GM19238 (cell line): ENCODE data around the gene EEPD1.
"Not testable (repeated sequence)": the region's sequence is repeated elsewhere in the genome, so short reads cannot be mapped to it uniquely, and the experiment has no call there.

Experiments
- DNase-seq: peaks from one replicate; pipeline ENCODE4 v3.0.0; 2011; ENCODE audit warnings: low spot score; ENCODE audit not compliant: insufficient read length

The EEPD1 gene

DNA sequence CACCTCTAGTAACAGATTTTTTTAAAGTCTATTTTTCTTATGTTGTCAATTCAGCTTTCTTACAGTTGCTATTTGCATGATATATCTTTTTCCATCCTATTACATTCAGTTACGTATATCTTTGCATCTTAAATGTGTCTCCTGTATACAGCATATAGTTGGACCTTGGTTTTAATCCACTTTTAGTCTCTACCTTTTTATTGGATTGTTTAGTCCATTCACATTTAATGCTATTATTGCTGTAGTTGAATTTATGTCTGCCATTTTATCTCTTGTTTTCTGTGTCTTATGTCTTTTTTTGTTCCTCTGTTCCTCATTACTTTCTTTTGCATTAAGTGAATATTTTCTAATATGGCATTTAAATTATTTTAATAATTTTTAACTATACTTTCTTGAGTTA is 100.6 kb downstream of the EEPD1 start:
- DNase-seq = no peak

DNA sequence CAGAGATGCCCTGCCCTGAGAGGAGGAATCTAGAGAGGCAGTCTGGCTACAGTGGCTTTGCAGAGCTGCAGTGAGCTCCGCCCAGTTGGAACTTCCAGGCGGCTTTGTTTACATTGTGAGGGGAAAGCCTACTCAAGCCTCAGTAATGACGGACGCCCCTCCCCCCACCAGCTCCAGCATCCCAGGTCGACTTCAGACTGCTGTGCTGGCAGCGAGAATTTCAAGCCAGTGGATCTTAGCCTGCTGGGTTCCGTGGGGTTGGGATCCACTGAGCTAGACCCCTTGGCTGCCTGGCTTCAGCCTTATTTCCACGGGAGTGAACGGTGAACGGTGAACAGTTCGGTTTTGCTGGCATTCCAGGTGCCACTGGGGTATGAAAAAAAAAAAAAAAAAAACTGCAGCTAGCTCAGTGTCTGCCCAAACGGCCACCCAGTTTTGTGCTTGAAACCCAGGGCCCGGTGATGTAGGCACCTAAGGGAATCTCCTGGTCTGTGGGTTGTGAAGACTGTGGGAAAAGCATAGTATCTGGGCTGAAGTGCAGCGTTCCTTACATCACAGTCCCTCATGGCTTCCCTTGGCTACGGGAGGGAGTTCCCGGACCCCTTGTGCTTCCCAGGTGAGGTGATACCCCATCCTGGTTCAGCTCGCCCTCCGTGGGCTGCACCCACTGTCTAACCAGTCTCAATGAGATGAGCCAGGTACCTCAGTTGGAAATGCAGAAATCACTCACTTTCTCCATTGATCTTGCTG is 105.6 kb downstream of the EEPD1 start:
- DNase-seq = not testable (repeated sequence)

DNA sequence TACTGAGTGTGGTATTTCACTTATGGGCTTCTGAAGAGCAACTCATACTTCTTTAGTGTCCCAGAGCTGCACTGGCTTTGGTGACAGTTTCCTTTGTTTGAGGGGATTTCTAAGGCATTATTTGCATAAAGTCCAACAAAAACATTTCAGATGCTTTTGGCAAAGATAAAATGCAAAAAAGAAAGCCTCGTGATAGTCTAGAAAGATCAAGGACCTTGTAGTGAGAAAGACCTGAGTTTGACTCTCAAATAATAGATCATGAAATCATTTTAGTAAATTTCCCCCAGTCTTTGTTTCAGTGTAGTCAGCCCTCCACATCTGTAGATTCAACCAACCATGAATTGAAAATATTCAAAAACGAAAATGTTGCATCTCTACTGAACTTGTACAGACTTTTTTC is 107.4 kb downstream of the EEPD1 start:
- DNase-seq = no peak

DNA sequence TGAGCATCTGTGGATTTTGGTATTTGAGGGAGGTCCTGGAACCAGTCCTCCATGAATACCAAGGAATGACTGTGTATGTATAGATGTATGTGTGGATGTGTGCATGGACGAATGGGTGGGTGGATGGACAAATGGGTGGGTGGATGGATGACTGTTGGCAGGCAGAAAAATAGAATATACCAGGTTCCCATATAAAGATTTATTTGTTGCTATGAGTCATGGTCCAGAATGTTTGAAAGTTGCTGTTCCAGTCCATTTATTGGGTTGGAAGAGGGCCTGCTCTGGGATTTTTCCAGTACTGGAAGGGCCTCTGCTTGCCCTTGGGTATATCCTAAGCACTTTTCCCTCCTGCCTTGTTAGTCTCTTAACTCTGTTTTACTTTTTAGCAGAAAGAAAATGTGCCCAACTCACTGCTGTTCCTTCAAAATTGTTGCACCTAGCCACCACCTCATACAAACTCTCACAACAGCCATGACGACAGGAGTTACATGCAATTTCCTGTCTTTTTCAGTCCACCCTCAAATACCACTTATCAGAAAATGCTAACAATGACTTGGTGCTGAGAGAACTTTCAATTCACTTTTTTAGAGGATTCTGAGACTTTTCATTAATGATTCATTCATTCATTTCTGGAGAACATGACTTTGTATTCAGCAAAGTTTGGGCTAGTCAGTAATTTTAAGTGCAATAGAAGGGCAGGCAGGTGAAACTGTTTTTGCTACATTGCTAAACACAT is 108.1 kb downstream of the EEPD1 start:
- DNase-seq = no peak

DNA sequence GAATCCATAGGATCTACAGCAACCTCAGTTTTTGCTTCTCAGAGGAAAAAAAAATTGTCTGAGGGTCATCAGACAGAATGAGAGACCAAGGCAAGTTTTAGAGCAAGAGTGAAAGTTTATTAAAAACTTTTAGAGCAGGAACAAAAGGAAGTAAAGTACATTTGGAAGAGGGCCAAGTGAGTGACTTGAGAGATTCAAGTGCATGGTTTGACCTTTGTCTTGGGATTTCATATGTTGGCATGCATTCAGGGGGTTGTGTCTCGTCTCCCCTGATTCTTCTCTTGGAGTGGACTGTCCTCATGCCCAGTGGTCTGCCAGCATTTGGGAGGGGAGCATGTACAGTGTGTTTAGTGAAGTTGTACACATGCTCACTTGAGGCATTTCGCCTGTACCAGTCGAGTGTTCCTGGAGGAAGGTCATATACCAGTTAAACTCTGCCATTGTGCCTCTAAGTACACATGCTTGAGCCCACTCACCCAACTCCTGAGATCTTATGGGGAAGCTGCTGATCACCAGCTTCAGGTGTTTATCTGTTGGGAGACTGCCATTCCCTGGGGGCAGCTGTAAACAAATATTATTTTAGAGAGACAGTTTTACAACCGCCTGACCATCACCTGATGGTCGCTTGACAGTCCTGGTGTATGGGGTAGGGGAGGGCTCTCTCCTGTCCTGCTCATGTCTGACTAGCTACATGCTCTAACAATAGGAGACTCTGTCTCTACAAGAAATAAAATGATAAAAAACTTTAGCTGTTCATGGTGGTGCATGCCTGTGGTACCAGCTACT is 109.4 kb downstream of the EEPD1 start:
- DNase-seq = no peak

DNA sequence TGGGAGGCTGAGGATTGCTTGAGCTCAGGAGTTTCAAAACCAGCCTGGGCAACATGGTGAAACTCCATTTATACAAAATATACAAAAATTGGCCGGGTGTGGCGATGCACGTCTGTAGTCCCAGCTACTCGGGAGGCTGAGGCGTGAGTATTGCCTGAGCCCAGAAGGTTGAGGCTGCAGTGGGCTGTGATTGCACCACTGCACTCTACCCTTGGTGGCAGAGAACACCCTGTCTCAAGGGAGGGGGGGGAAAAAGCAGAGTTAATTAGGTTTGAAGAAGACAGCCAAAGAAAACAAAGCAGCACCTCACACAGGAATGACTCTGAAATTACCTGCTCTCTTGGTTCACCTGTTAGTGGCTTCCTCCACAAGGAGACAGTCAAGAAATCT is 110.0 kb downstream of the EEPD1 start:
- DNase-seq = no peak

DNA sequence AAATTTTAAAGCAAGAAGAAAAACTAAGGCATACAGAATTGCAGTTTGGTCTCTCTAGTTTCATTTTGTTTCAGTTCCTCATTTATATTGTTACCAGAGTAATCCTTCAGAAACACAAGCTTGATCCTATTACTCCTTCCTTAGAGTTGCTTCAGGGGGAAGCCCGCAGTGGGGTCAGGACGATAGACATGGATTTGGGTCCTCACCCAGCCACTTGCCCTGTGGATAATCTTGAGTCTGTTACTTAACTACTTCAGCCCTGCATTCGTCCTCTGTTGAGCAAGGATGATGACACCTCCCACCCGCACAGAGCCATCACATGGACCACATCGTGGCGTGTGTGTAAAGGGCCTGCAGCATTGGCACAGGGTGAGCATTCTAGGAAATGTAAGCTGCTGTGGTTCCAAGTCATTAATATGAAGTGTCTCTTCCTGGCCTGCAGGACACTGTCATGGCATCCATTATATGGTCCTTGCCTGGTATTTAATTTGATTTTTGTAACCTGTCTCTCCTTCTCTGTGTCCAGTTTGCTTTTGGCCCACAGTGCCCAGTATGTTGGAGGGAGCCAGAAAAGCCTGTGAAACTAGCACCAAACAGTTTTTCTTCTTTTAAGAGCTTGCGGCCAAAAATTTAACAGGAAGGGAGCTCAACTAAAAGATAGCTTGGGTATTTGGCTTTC is 111.2 kb downstream of the EEPD1 start:
- DNase-seq = no peak

DNA sequence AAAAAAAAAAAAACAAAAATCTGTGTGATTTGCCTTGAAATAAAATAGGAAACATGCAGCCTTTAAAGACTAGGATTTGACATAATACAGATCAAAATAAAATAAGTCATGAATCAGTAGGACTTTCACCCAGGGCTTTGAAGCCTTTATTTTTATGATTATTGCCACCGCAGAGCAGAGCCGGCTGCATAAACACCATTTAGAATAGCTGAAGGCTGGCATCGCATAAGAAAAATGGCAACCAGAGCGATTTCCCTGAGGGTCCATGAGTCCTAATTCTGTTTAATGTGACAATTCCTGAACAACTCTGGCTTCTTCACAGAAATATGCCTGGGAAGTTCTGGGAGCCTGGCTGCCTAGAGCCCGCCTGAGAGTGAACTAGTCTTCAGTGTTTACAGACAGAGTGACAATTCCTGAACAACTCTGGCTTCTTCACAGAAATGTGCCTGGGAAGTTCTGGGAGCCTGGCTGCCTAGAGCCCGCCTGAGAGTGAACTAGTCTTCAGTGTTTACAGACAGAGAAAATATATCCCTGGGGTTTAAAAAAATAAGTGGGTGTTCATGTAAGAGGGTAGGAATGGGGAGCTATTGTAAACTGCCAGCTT is 112.0 kb downstream of the EEPD1 start:
- DNase-seq = no peak

DNA sequence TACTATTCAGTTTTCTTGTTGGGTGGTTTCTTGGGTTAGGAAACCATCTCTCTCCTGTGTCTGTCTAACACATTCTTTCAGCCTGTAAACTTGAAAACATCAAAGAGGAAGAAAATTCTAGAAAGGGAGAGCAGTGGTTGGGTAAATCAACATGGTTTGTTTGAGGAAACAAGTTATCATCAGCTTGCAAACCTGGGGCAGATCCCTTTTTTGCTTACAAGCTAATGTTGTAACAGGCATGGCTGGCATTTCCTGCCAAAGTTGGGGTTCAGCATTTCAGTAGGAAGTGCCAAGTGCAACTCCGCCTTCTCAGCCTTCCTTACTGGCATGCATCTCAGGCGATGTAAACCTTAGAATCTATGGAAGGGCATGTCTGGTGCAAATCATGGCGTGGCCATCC is 112.6 kb downstream of the EEPD1 start:
- DNase-seq = no peak

DNA sequence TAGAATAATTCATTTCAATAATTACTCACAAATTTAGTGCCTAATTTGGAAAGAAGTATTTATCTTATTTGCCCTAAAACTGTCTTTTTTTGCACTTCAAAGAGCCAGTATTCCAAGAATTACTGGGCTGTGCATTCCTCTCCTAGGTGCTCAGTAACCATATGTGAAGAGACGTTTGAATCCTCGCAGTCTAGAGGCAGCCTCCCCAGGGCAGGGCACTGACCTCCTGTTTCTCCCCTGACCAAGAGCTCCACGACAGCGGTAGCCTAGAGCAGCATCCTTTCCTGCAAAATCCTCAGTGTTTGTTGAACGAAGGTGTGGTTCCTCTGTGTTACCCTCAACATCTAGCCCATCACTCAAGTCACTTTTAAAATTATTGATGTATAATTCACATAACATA is 113.1 kb downstream of the EEPD1 start:
- DNase-seq = no peak

DNA sequence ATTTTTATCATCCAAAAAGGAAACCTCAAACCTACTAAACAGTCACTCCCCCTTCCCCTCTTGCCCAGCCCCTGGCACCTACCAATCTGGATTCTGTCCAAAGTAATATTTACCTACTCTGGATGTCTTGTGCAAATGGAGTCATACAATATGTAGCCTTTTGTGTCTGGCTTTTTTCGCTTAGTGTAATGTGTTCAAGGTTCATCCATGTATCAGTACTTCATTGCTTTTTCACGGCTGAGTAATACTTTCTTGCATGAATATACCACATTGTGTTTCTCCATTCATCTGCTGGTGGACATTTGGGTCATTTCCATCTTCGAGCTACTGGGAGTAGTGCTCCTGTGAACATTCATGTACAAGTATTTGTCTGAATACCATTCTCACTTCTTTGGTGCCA is 113.6 kb downstream of the EEPD1 start:
- DNase-seq = no peak

DNA sequence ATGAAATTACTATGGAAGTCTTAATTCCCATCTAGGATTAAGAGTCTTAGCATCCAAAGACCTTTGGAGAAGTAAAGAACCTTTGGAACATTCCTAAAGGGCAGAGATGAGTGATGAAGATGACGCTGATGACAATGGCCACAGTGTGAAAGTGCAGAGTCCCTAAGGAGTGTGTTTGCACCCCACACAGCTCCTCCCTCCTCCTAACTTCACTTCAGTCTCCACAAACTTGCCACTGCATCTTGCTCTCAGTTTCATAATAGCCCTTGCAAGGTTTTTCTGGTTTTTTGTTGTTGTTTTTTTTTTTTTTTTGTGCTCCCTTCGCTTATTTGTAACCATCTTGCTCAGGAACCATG is 119.1 kb downstream of the EEPD1 start:
- no peak for DNase-seq

DNA sequence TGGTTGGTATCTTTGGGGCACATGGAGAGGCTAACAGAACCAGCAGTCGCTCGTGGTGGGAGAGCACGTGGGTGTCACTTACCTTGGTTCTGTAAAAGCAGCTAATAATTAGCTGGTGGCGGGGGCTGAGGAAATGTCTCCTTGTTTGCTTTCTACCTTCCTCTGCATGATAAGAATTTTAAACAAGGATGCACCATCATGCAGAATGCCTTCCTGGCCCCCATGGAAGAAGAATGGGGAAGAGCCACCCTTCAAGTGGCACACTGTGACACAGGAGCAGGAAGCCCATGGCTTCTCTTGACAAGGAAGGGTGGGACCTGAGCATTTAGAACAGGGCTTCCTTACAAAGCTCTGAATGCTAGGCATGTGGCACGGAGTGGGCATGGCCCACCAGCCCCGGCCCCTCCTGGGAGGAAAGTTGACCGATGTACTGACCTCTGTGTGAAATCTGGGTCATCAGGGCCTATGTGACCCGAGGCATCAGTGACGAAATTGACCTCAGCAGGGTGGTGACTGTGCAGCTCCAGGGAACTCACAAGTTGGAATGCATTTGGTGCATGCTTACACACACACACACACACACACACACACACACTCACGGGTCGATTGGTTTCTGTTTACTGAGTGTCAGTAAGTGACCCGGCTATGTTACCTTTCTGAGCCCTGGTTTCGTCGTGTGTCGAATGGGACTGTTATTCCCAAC is 119.7 kb downstream of the EEPD1 start:
- DNase-seq = no peak

DNA sequence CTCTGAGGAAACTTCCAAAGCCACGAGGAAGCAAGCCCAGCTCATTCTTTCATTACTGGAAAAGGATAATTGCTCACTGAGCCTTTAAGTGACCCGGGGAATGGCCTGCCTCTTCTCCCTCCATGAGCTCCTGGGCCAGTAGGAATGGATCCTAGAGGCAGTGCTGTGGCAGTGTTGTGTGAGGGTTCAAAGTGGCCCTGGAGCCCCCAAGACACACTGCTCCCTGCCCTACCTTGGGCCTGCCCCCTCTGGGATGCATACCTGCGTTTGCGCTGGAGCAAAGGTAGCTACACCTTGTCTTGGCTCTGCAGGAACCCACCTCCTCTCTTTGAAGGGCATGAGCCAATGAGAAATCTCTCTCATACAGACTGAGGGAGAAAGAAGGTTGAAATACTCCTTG is 120.8 kb downstream of the EEPD1 start:
- DNase-seq = no peak

DNA sequence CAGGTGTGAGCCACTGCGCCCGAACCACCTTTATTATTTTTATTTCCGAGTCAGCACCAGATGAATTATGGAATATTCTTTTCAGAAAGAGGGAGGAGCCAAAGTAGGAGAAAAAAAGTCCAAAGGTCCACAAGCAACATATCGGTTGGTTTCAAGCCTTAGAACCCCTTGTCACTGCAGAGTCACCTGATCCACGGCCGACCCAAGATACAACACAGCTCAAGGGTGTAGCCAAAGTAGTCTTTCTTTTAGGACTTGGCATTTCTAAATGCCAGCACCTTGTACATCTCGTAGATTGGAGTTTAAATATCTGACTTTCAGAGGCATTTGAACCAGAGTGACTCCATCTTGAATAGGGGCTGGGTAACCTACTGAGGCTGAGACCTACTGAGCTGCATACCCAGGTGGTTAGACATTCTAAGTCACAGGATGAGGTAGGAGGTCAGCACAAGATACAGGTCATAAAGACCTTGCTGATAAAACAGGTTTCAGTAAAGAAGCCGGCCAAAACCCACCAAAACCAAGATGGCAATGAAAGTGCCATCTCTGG is 122.8 kb downstream of the EEPD1 start:
- DNase-seq = no peak

DNA sequence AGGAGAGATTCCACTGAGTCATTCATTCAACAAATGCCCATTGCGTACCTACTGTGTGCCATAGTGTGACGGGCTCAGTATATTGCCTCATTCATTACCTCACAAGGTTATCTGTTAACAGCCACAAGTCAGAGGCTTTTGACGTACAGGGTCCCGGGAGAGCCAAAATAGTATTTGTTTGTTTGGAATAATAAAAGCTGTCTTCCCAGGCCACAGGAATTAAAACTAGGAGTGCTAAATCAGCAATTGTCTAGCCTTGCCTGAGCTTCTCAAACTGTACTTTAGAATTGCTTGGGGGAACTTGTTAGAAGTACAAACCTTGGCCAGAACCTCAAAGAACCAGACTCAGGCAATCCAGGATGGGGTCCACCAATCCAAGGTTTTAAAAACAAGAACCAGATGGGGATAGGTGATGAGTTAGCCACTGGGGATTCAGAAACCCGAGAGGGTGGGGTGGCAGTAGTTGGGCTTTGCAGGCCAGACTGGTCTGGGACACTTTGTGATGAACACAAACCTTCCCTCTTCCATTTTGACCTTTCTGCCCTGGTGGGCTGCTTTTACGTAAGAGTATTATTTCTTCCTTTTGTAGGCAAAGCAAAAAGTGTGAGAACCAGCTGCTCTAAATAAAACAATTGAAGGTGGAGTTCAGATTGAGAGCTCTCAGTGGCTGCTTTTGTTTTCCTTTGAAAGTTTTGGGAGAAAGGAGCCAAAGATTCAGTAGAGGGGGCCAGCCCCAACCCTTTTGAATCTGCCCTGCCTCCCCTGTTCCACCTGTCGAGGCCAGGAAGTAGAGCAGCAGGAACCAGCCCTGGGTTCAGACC is 123.6 kb downstream of the EEPD1 start:
- DNase-seq = no peak

DNA sequence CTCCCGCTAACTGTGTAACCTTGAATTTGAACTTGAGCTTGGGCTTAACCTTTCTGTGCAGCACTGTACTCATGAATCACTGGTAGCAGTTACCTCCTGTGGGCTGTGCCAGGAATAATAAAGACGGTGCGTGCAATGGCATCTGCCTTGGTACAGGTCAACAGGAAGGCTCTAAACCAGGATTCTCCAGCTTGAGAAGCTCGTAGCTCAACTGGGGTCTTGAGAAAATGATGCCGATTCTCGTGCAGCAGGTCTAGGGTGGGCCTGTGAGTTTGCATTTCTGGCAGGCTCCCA is 124.1 kb downstream of the EEPD1 start:
- DNase-seq = no peak

DNA sequence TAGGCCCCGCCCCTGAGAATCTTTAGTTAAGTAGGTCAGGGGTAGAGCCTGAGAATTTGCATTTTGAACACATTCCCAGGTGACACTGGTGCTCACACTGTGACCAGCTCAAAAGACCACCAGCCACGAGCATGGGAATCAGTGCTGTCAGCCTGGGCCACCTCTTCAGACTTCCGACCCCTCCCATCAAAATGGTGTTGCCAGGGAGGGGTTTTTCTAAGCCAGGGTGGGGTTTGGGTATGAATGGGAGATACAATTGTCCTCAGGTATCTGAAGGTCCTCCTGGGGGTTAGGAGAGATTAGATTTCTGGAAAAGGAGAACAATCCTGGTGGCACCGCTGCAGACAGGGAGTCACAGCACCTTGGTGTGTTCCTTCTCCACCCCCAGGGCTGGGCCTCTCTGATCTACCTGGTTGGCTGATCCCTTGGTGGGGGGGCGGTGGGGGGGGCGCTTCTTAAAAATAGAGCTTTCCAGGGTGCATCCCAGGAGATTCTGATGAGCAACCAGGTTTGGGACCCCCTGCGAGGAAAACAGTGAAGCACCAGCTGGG is 125.1 kb downstream of the EEPD1 start:
- DNase-seq = no peak

DNA sequence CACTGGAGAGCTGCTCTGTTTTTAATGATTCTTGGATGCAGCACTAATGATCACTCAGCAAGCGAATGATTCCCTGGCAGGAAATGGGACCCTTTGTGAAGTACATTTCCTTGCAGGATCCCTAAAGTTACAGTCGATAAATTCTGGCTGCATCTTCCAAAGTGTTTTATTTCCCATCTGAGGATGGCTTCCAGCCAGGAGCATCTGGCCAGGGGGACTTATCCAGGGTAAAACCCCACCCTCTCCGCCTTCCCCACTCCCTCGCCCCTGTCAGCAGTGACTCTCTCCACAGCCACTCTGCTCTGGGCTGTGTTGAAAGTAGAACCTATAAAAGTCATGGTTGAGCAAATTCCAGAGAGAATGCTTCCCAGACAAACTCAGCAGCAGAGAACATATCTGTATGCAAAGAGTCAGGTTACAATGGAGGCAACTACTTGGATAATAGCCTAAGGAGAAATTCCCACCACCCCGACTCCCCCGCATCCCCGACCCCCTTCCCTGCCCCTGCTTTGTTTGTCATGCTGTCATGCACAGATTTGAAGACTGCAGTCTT is 125.6 kb downstream of the EEPD1 start:
- no peak for DNase-seq
